Measurements from ENCODE around the gene RRAS. TPM values are rescaled to one million over a fixed set of nuclear protein-coding genes. Genes with fewer than 3 reads are reported as not detected.

Gene RRAS
- polyA plus RNA-seq, 4 donors: 20.1 to 49.9 (median 26.6) TPM

Other genes starting within 250 kb of the RRAS start
- gene PTH2, start 216.7 kb downstream of the RRAS start, polyA plus RNA-seq (ENCODE audit: insufficient read length in 4 of 4): not detected
- gene GFY, start 214.8 kb downstream of the RRAS start, polyA plus RNA-seq (ENCODE audit: insufficient read length in 4 of 4): not detected
- gene SLC17A7, start 198.6 kb downstream of the RRAS start, polyA plus RNA-seq (ENCODE audit: insufficient read length in 4 of 4): 1 to 10 TPM in 1 of 4 donors, under 1 TPM in 3; 0.29 to 3.2 (median 0.56) TPM
- gene PIH1D1, start 188.3 kb downstream of the RRAS start, polyA plus RNA-seq (ENCODE audit: insufficient read length in 4 of 4): 100 to 1,000 TPM in 1 of 4 donors, 10 to 100 TPM in 3; 52.5 to 104 (median 82.3) TPM
- 10 to 100 TPM; 12.2 to 32.1 (median 16.4) TPM for gene ALDH16A1, start 186.9 kb downstream of the RRAS start, polyA plus RNA-seq (ENCODE audit: insufficient read length in 4 of 4)
- gene FLT3LG, start 165.9 kb downstream of the RRAS start, polyA plus RNA-seq (ENCODE audit: insufficient read length in 4 of 4): 1 to 10 TPM; 2.8 to 6.7 (median 4.5) TPM
- 1,000 to 10,000 TPM; 2,432 to 3,072 (median 2,712) TPM for gene RPL13A, start 152.5 kb downstream of the RRAS start, polyA plus RNA-seq (ENCODE audit: insufficient read length in 4 of 4)
- gene RPS11, start 143.7 kb downstream of the RRAS start, polyA plus RNA-seq (ENCODE audit: insufficient read length in 4 of 4): 1,000 to 10,000 TPM; 2,592 to 2,856 (median 2,752) TPM
- 100 to 1,000 TPM; 214 to 302 (median 275) TPM for gene FCGRT, start 127.5 kb downstream of the RRAS start, polyA plus RNA-seq (ENCODE audit: insufficient read length in 4 of 4)
- 100 to 1,000 TPM in 1 of 4 donors, 10 to 100 TPM in 3; 18.1 to 107 (median 23.4) TPM for gene RCN3, start 112.1 kb downstream of the RRAS start, polyA plus RNA-seq (ENCODE audit: insufficient read length in 4 of 4)
- 10 to 100 TPM; 46.1 to 75.0 (median 57.6) TPM for gene NOSIP, start 59.6 kb downstream of the RRAS start, polyA plus RNA-seq (ENCODE audit: insufficient read length in 4 of 4)
- gene PRRG2, start 58.8 kb downstream of the RRAS start, polyA plus RNA-seq (ENCODE audit: insufficient read length in 4 of 4): 1 to 10 TPM in 3 of 4 donors, under 1 TPM in 1; 0.52 to 7.5 (median 6.4) TPM
- gene PRR12, start 49.0 kb downstream of the RRAS start, polyA plus RNA-seq (ENCODE audit: insufficient read length in 4 of 4): 10 to 100 TPM; 15.4 to 31.1 (median 20.3) TPM
- 10 to 100 TPM; 28.7 to 45.5 (median 31.3) TPM for gene SCAF1, start 2.1 kb upstream of the RRAS start, polyA plus RNA-seq (ENCODE audit: insufficient read length in 4 of 4)
- gene IRF3, start 25.7 kb upstream of the RRAS start, polyA plus RNA-seq (ENCODE audit: insufficient read length in 4 of 4): 10 to 100 TPM; 39.3 to 84.9 (median 47.1) TPM
- gene BCL2L12, start 25.8 kb upstream of the RRAS start, polyA plus RNA-seq (ENCODE audit: insufficient read length in 4 of 4): 10 to 100 TPM; 20.6 to 36.1 (median 22.4) TPM
- gene PRMT1, start 37.1 kb upstream of the RRAS start, polyA plus RNA-seq (ENCODE audit: insufficient read length in 4 of 4): 100 to 1,000 TPM; 161 to 255 (median 205) TPM
- 1 to 10 TPM in 2 of 4 donors, under 1 TPM in 2; 0.74 to 2.1 (median 1.1) TPM for gene ADM5, start 49.5 kb upstream of the RRAS start, polyA plus RNA-seq (ENCODE audit: insufficient read length in 4 of 4)
- gene CPT1C, start 51.0 kb upstream of the RRAS start, polyA plus RNA-seq (ENCODE audit: insufficient read length in 4 of 4): 10 to 100 TPM; 10.9 to 22.8 (median 16.1) TPM
- gene TSKS, start 123.2 kb upstream of the RRAS start, polyA plus RNA-seq (ENCODE audit: insufficient read length in 4 of 4): under 1 TPM in 3 of 4 donors, not detected in 1; 0.08 to 0.48 (median 0.09) TPM
- gene AP2A1, start 126.9 kb upstream of the RRAS start, polyA plus RNA-seq (ENCODE audit: insufficient read length in 4 of 4): 10 to 100 TPM; 45.5 to 74.1 (median 62.0) TPM
- gene FUZ, start 173.1 kb upstream of the RRAS start, polyA plus RNA-seq (ENCODE audit: insufficient read length in 4 of 4): 10 to 100 TPM; 20.9 to 43.3 (median 35.5) TPM
- gene MED25, start 178.1 kb upstream of the RRAS start, polyA plus RNA-seq (ENCODE audit: insufficient read length in 4 of 4): 10 to 100 TPM; 43.9 to 76.8 (median 64.9) TPM
- gene PTOV1, start 211.0 kb upstream of the RRAS start, polyA plus RNA-seq (ENCODE audit: insufficient read length in 4 of 4): 100 to 1,000 TPM; 218 to 399 (median 268) TPM
- 10 to 100 TPM; 35.5 to 97.3 (median 48.8) TPM for gene PNKP, start 227.4 kb upstream of the RRAS start, polyA plus RNA-seq (ENCODE audit: insufficient read length in 4 of 4)
- 10 to 100 TPM; 27.3 to 46.8 (median 32.0) TPM for gene AKT1S1, start 237.2 kb upstream of the RRAS start, polyA plus RNA-seq (ENCODE audit: insufficient read length in 4 of 4)
- 10 to 100 TPM; 35.2 to 64.9 (median 43.0) TPM for gene TBC1D17, start 237.6 kb upstream of the RRAS start, polyA plus RNA-seq (ENCODE audit: insufficient read length in 4 of 4)

Measured in left renal pelvis (tissue), 4 donors.